Stimulated activated CD4-positive, alpha-beta T cell treated with anti-CD3 and anti-CD28 coated beads, TNF-alpha, amount 100 ng/mL, for 48 hours (primary cell): ENCODE results near the gene OR6B1.

Source experiments
- DNase-seq, 3 donors: peaks; one replicate each; pipeline ENCODE4 v3.0.0-alpha.2; 2020; ENCODE audit warnings: low read depth in 3 of 3

The OR6B1 gene

DNA sequence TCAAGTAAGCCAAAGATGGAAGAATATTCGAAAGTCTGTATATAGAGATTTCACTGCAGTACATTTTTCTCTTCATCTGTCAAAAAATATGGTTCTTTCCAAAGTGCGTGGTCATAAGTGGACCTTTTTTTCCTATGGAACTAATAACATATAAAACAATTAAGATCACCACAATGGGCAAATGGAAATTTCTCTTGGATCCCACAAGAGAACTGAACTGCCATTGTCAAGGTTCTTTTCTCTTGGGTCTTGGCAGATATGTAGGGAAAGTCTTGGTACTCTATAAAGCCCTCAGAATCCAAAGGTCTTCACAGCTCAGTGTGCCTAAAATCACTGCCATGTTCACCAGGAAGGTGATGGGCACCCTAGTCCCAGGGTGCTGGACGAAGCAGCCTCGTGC, at the start of gene OR6B1:
Gene OR6B1 (plus strand): TSS at position 301 of the 400 bp plus-strand sequence. CDS start 3,677 bp downstream, outside the sequence.
- DNase-seq, result no peak

DNA sequence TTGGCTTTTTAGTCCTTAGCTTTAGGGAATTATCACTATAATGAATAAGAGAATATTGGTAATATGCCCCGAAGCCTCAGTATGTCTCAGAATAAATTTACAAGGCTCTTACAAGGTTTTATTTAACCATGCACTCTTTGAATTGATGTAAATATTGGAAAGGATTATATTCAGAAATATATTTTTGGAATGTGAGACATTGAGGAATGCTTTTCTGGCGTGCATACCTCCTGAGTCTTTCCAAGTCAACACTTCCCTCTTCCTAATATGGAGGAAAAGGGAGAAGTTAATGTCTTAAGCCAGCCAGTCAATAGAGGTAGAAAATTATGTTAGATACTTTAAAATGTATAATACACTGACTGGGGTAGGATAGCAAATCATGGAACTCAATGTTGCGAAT, 46.7 kb upstream of the OR6B1 start:
- no peak for DNase-seq

DNA sequence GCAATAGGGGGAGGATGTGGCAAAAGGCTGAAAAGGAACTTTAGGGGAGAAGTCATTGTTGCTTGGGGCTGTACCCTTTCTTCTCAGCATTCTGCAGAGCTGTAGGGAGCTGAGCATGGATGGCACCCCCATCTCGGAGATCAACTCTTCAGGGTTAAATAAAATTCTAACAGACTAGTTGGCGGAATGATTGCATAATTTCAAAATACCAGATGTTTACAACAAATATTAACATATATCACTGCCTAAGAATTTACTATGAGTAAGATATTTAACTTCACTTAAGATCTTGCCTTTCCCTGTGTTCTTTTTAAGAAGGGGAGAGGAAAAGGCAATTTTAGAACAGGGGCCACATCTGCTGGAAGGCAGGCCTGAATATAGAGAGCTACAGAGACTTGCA, 46.0 kb upstream of the OR6B1 start:
- DNase-seq, result no peak

DNA sequence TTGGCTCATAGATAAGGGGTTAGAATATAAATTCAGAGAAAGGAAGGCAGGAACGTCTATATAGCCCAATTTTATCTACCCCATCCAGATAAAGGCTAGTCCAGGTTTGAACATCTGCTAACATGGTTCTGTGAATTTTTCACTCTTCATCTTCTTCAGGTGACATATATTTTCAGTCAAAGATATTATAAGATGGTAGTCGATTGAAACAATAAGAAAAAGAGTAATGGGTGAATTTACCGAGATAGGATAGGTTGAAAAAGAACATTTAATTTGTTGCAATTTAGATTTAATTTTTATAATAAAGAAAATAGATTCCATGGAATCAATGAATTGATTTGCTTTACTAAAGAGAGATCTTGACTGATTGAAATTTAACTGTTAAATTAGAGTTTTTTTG, 45.6 kb upstream of the OR6B1 start, which contains the start of gene OR2F1:
Gene OR2F1 (plus strand): TSS at position 301 of the 400 bp plus-strand sequence. CDS start 5,127 bp downstream, outside the sequence.
- DNase-seq, result no peak

DNA sequence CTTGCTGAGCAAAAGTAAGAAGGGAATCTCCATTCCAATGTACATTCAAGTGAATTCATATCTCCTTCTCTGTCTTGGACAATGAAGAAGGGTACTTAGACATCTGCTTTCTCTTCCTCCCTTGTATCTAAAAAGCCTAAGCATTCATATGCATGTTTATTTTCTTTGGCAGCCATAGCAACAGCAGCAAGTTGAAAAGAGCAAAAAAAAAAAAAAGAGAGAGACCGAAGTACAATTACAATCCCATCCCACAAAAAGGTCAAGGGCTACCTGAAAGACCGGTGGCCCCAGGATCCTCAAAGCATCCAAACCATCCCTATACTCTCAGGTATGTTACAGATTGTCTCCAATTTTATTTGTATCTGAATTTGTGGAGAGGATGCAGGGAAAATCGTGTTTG, 41.3 kb upstream of the OR6B1 start:
- DNase-seq, result no peak

DNA sequence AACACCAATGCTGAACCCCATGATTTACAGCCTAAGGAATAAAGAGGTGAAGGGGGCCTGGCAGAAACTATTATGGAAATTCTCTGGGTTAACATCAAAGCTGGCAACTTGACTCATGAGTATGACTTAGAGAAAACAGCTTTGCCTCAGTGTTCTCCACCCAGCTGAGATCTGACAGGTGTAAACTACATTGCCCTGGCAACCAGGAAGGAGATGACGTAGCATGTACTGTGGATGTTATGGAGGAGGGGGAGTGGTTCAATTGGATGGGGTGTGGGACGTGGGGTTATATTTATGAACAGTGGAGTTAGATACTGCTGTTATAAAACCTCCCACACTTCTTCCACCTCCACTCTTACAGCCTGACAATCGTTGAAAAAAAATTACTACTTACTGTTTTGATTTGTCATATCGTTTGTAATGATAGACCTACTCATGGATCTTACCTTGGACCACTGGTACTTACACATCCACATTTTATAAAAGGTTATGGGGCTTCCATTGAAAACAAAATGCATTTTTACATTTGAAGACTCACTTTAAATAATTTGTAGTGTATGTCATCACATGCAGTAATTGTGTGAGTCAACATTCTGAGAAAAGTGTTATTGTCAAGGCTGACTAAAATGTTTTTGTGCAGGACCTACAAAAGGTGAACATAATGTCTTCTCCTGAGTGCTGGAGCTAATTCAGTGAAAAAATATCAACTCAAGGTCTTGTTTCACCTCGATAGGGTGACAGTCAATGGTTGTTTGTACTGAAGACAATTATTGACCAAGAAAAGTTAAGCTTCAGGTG, 39.1 kb upstream of the OR6B1 start:
- DNase-seq, result no peak

DNA sequence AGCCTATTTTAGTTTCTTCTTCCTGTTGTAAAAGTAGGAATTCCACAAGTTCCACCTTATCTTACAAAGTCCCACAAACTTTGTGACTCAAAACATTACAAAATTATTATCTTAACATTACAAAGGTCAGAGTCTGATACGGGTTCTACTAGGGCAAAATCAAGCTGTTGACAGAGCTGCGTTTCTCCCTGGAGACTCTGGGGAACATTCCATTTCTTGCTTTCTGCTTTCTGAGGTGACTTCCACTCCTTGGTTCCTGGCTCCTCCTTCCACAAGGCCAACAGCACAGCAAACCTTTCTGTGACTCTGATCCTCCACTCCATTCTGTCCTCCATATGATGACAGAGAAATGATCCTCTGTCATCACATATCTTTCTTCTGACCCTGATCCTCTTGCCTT, 34.8 kb upstream of the OR6B1 start:
- DNase-seq, result no peak

DNA sequence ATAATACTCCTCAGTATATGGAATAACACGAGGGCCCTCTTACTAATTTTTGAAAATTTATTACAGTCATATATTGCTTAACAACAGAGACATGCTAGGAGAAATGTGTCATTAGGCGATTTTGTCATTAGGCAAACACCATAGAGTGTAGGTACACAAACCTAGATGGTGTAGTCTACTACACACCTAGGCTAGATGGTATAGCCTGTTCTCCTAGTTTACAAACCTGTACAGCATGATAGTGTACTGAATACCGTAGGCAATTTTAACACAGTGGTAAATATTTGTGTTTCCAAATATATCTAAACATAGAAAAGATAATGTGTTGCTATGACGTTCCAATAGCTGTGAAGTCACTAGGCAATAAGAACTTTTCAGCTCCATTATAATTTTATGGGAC, 32.7 kb upstream of the OR6B1 start:
- no peak for DNase-seq

DNA sequence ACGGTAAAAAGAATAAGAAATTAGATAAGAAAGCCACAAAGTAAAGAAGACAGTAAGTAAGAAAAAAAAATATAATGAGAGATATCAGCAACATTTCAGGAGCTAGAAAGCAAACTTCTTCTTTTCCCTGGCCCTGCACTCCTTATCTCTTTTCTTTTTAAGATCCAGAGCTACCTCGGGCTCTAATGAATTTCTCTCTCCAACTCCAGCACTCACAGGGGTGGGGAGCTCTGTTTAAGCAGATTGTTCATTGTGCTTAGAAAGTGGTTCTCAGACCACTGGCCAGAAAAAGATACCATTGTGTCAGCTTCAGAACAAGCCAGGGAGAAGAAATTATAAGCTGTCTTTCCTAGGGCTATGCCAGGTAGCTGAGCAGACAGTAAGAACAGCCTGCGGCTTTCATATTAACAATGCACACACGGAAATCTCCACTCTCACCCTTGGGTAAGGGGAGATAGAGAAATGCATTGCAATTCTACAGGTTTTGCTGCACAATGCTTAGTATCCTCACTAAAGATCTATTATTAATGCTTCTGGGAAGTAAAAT, 26.2 kb upstream of the OR6B1 start:
- DNase-seq, result no peak

DNA sequence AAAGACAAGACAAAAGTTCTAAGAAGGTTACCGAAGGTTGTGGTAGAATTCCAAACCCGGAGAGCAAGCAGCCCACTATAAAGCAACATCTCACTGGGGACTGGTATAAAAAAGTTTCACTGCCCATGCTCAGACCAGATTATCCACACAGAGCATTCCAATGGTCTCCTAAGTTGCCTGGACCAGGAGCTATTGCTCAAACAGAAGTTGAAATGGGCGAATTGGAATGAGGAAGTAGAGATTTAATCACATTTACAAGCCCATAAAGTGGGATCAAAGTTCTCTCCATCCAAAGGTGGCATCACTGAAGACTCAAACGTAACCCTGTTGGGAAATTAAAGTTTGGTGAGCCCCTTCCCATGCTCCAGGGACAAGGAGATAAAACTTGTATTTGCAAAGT, 25.7 kb upstream of the OR6B1 start:
- no peak for DNase-seq

DNA sequence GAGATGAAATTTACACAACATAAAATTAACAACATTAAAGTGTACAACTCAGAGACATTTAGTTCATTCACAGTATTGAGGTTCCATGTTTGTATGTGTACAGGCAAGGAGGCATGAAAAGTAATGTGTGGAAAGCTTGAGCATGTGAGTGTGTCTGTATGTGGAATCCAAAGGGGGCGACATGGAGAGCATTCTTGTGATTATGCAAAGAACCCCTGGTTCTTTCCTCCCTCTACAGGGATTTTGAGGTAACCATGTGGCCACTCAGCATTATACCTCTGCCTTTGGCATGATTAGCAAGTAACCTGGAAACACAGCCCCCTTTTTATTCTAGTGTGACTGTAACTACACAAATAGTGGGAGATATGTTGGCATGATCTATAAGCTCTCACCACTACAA, 24.5 kb upstream of the OR6B1 start:
- no peak for DNase-seq

DNA sequence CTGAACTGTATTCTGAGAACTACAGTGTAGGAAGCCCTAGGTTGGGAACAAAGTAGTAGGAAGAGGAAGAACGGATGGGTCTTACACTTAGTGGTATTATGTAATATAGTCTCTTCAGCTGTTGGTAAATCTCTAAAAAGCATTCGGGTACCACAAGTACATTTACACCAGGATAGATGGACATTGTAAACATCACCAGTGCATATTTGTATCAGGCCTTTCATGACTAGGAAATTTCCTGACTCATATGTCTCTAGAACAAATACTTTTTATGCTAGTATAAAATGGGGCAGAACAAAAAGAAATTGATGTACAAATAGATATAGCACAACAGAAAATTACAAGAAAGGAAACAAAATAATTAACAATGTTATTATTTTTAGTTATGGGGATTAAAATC, 21.5 kb upstream of the OR6B1 start:
- no peak for DNase-seq

DNA sequence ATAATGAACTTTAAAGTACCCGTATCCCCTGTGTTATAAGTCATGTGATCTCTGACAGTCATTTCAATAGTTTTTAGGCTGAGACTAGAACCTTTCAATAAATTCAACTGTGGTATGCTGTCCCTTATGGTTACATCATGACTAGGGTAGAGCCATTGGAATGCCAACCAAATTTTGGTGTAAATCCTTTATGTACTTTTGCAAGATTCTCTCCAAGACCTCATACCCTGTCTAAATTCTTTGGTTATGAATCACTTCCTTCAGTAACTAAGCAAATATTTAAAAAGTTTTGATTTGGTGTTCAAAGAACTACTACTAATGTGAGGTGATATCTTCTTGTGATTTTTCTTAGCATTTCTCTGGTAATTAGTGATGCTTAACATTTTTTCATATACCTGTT, 20.8 kb upstream of the OR6B1 start:
- DNase-seq, result no peak

DNA sequence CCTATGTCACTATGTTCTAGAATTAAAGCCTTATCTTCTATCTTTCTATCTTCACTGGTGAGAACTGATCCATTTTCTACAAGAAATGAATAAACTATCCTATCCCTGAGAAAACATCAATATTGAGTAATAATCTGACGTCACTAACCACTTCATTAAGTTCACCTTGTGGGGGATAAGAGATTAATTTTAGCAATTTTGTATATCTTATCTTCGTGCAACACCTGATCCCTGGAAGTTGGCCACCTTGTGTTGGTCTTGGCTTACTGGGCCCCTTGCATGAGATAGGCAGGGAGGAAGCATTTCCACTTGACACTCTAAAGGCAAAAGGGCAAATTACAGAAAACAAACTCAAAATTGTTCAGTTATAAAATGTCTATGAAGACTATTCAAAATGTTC, 20.1 kb upstream of the OR6B1 start:
- no peak for DNase-seq

DNA sequence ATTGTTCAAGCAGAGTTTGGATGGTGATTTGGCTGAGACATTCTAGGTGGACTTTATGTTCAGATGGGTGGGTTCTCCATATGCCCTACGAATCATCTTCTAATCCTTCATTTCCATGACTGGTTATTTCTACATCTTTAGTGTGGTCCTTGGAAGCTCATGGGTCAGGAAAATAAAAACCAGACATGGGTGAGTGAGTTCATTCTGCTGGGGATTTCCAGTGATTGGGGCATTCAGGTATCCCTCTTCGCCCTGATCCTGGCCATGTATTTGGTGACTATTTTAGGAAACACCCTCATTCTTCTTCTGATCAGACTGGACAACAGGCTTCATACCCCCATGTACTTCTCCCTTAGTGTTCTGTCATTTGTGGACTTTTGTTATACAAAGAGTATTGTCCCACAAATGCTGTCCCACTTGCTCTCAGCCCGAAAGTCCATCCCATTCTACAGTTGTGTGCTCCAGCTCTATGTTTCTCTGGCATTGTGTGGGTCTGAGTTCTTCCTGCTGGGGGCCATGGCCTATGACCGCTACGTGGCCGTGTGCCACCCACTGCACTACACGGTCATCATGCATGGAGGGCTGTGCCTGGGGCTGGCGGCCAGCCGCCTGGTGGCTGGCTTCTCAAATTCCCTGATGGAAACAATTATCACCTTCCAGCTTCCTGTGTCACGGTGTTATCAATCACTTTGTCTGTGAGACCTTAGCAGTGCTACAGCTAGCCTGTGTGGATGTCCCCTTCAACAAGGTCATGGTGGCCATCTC, 19.2 kb upstream of the OR6B1 start:
- no peak for DNase-seq

DNA sequence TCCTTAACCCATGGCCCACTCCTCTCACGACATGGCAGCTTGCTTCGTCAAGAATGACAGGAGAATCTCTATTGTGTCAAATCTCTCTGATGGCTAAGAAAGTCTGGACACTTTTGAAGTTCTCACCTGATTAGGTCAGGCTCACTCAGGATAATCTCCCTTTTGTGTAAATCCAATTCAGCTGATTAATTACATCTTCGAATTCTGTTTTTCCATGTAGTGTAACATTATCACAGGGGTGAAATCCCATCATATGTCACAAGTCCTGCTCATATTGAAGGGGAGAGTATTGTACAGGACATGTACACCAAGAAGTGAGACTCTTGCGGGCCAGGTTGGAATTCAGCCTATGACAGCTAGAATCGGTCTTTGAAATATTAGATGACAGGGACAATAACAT, 16.2 kb upstream of the OR6B1 start:
- no peak for DNase-seq

DNA sequence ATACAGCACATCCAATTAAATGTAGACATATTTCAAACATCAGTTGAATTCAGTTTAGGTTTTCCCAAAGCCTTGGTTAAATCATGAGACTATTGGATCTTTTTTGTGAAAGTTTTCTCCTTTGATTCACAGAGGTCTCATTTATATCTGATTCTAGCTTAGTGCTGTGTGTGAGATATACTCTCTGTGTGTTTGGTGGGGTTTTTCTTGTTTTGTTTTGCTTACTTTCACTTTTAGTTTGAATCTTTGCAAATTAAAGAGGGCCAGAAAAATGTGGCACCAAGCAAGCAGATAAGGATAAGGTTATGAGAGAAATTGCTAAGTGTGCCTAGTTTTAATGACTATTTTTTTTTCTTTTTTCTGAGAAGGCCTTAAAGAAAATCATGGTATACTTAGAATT, 12.6 kb upstream of the OR6B1 start:
- no peak for DNase-seq

DNA sequence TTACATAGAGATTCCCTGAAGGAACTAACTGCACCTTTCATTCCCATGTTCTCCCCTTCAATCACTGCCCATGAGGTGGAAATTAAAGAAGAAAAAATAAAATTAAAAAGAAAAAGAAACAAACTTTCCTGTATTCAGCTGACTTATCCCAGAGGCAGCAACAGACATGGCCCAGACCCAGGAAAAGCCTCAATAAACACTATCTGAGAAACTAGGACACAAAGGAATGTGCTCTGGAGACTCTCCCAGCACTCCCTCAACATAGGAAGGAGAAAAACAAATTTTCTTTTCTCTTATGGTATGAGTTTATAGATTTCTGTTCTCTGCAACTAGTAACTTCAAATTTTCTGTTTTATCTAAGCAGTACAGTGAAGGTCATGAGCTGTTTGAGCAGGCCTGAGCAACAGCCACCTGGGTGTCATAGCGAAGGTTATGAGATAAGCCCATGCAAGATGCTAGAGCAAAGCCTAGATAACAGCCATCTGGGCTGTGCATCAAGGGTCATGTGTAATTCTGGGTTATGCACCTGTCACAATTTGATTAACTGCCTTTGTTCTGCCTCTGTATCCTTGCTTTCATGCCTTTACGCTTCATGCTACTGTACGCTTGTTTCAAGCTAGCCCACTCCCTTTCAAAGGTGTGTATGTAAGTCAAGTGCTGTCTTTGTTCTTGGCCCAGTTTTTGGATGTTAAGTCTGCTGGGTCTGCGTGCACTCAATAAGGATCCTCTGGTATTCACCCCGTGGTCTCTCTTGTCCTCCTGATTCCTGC, 11.0 kb upstream of the OR6B1 start:
- DNase-seq, result no peak

DNA sequence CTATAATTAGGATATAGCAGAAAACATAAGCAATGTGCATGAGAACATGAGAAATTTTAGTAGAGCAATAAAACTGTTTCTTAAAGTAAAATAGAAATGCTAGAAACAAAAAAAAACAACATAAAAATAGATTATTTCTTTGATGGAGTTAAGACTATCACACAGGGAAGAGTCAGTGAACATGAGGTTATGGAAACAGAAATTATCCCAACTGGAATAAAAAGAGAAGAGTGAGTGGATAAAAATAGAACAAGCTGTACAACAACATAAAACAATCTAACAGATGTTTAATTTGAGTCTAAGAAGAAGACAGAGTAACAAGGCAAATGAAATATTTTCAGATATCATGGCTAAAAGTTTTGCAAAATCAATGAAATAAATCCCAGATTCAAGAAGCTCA, 7.5 kb upstream of the OR6B1 start:
- no peak for DNase-seq

DNA sequence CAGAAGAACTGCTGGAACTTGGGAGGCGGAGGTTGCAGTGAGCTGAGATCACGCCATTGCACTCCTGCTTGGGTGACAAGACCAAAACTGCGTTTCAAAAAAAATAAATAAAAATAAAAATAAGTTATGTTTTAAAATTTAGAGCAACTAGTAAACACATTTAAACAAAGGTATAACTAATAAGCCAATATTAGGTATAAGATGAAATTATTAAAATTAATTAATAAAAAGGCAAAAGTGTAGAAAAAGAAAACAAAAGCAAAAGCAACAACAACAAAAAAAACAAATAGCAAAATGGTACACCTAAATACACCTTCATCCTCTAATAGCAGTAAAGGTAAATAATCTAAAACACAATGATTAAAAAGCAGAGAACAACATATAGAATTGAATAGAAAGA, 6.2 kb upstream of the OR6B1 start:
- no peak for DNase-seq

DNA sequence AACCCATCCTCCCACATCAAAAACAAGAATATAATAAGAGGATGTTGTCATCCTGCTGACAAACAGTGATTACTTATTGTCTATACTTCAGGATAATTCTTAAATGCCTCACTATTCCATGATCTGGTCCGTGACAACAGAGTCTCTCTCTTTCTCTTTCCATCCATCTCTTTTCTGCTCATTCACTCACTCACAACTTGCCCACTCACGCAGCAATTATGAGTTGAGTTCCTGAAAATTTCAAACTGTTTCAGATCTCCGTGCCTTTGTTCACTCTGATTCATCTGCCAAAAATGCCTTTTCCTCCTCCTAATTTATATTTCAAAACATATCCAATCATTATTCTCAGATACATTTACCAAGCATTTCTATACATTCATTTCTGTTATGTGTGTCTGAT, 1.4 kb downstream of the OR6B1 start:
- no peak for DNase-seq

DNA sequence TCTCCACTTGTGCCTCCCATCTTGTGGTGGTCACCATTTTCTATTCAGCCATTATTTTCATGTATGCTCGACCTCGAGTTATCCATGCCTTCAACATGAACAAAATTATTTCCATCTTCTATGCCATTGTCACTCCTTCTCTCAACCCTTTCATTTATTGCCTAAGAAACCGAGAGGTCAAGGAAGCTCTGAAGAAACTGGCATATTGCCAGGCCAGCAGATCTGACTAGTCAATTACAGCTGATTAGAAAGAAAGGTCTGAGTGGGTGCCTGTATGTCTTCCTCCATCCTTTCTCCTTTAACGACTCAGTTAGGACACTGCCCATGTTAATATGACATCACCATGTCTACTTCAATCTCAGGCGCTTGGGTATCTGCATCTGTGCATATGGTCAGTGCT, 4.6 kb downstream of the OR6B1 start:
- DNase-seq, result no peak
